Upper lobe of left lung (tissue), 4 donors: ENCODE data around the gene PKNOX2.
A peak's percentile ranks its signal among the peaks of the same experiment; 100 is the strongest.

Source experiments
- CTCF ChIP-seq, 6 experiments: fragments of 450-650 bp in 4 of 6; fragments of 200-600 bp in 2 of 6; sonication (generic) in 2 of 6; IDR thresholded peaks; one replicate each; pipeline ENCODE4 v1.5.1; 2016 to 2019; ENCODE audit warnings: antibody characterized with exemption in 6 of 6
- POLR2A ChIP-seq, 4 donors: fragments of 450-650 bp; IDR thresholded peaks; one replicate each; pipeline ENCODE4 v1.5.1; 2016 to 2017; ENCODE audit warnings: antibody characterized with exemption in 4 of 4, mild to moderate bottlenecking in 2 of 4
- POLR2AphosphoS5 ChIP-seq, 2 donors: sonication (generic); formaldehyde crosslinking; IDR thresholded peaks; one replicate each; pipeline ENCODE4 v1.5.1; 2017; ENCODE audit warnings: antibody characterized with exemption in 2 of 2

DNA sequence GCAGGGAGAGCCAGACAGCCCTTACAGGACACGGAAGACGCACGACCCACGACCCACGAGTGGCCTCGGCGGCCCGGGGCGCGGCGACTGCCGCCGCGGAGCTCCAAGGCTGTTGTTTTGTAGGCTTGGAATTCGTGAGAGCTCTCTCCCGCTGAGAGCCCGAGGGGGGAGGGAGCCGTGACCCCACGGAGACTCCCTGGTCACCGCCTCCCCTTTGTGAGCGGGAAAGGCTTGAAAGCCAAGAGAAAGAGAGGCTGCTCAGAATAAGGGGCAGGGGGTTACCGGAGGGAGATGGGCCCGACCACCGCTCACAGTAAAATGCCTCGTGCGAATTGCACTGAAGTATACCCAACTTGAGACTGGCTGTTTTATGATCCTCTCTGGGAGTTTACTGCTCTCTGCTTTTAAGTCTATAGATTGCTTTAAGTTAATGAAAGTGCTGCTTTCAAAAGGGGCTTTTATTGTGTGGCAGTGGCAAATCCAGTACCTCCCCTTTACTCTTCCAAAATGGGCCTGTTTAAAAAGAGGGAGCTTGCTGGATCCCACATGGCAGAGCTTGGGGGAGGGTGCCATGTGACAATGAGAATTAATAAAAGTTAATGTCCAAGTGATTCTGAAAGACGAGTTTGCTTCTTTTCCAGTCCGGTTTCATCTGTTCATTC lies 2.9 kb downstream of the PKNOX2 start:
- TF ChIP-seq CTCF (IDR thresholded peaks at IDR 0.05) (no peak), POLR2A (IDR thresholded peaks at IDR 0.05) (no peak), POLR2AphosphoS5 (IDR thresholded peaks at IDR 0.05) (peak in 1 of 2 donors; percentile 16)
